GM18868 (cell line): ENCODE results near the gene BICDL2.

ENCODE experiments used
- ATAC-seq: cut with Tn5 transposase; IDR thresholded peaks from one replicate; pipeline ENCODE4 v1.9.1; 2021; ENCODE audit warnings: mild to moderate bottlenecking, moderate library complexity; ENCODE audit not compliant: unreplicated experiment

BICDL2 gene

GRCh38 chr16:3049921-3050481 is 13.3 kb upstream of the BICDL2 start:
- no peak for ATAC-seq

- ATAC-seq = no peak
These were observed 10.6 kb upstream of the BICDL2 start for GRCh38 chr16:3047387-3047720.

- no peak for ATAC-seq
These were observed 10.1 kb upstream of the BICDL2 start for GRCh38 chr16:3046641-3047386.

GRCh38 chr16:3045758-3046640 is 9.3 kb upstream of the BICDL2 start, which contains the start of gene MMP25:
Gene MMP25 (plus strand): TSS chr16:3046561. CDS start chr16:3046918, 357 bp downstream.
- ATAC-seq = no peak

GRCh38 chr16:3044708-3045107 is 8.0 kb upstream of the BICDL2 start:
- no peak for ATAC-seq

GRCh38 chr16:3042376-3042775 is 5.6 kb upstream of the BICDL2 start:
- no peak for ATAC-seq

- ATAC-seq = no peak
These were observed 2.2 kb upstream of the BICDL2 start for GRCh38 chr16:3038896-3039295.

- no peak for ATAC-seq
These were observed 1.5 kb upstream of the BICDL2 start for GRCh38 chr16:3038256-3038655.

- ATAC-seq = no peak
These were observed 595 bp downstream of the BICDL2 start for GRCh38 chr16:3035972-3036725.

- ATAC-seq = no peak
These were observed 1.3 kb downstream of the BICDL2 start for GRCh38 chr16:3035289-3035971.

GRCh38 chr16:3032624-3033023 is 4.1 kb downstream of the BICDL2 start:
- ATAC-seq = no peak

GRCh38 chr16:3030222-3031212 is 6.2 kb downstream of the BICDL2 start:
- ATAC-seq = no peak

GRCh38 chr16:3029491-3030221 is 7.1 kb downstream of the BICDL2 start:
- no peak for ATAC-seq

GRCh38 chr16:3028716-3029319 is 7.9 kb downstream of the BICDL2 start:
- no peak for ATAC-seq

- ATAC-seq = no peak
These were observed 8.6 kb downstream of the BICDL2 start for GRCh38 chr16:3027983-3028715.

GRCh38 chr16:3027489-3027795 is 9.3 kb downstream of the BICDL2 start:
- ATAC-seq = no peak

GRCh38 chr16:3026609-3027488 is 9.9 kb downstream of the BICDL2 start:
- ATAC-seq = no peak
